NT2/D1 (cell line): ENCODE data around the gene ACP1.

Experiments used
- DNase-seq: peaks from one replicate; pipeline ENCODE4 v3.0.0-alpha.2; 2011; ENCODE audit warnings: low read depth, low spot score
- H3K27me3 ChIP-seq: 2 replicates; pipeline ENCODE4 v1.6.0; 2011; ENCODE audit warnings: mild to moderate bottlenecking; ENCODE audit not compliant: insufficient read length, insufficient read depth
- H3K36me3 ChIP-seq: 2 replicates; pipeline ENCODE4 v1.6.1; 2011; ENCODE audit warnings: mild to moderate bottlenecking, low read length, mixed read lengths; ENCODE audit not compliant: insufficient read depth, insufficient read length
- H3K4me1 ChIP-seq: 2 replicates; pipeline ENCODE4 v1.5.1; 2011; ENCODE audit not compliant: insufficient read depth, insufficient read length
- H3K4me3 ChIP-seq: 2 replicates; pipeline ENCODE4 v1.5.1; 2011; ENCODE audit warnings: low read depth; ENCODE audit not compliant: insufficient read length
- H3K9ac ChIP-seq: 2 replicates; pipeline ENCODE4 v1.6.0; 2011; ENCODE audit warnings: low read depth; ENCODE audit not compliant: insufficient read length
- H3K9me3 ChIP-seq: 2 replicates; pipeline ENCODE4 v1.5.1; 2011; ENCODE audit warnings: mild to moderate bottlenecking, low read length; ENCODE audit not compliant: insufficient read depth
- SUZ12 ChIP-seq: IDR thresholded peaks from 2 replicates; pipeline ENCODE4 v1.6.1; 2011; ENCODE audit not compliant: insufficient read length, insufficient read depth; ENCODE audit errors: extremely low read depth
- YY1 ChIP-seq: IDR thresholded peaks from 2 replicates; pipeline ENCODE4 v1.6.1; 2011; ENCODE audit not compliant: insufficient read length, insufficient read depth
- ZNF274 ChIP-seq: IDR thresholded peaks from 2 replicates; pipeline ENCODE4 v1.6.1; 2011; ENCODE audit warnings: mild to moderate bottlenecking, low read depth, low read length

Gene ACP1

DNA sequence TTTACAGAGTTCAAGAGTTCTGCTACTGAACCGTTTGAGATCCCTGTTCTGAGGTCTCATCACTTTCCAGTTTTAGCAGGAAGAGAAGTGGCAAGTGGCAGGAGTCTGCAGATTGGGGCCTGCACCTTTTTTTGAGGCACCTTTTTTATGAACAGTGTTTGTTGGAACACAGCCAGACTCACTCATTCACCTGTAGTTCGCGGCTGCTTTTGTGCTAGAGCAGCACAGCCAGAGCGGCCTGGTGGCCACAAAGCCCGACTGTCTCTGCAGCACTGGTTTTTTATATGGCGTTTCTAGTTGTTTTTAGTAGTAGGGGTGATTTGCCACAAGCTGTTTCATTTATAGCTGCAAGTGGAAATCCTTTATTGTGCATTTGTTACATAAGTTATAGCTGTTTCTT is 8.6 kb downstream of the ACP1 start:
- TF ChIP-seq YY1 (no peak), ZNF274 (no peak), SUZ12 (no peak)
- H3K27me3 ChIP-seq = no peaks in the 10 kb centered on the region
- peaks cover 75% of the 10 kb centered on the region for H3K36me3 ChIP-seq
- DNase-seq = no peak
- H3K9me3 ChIP-seq = no peaks in the 10 kb centered on the region
- H3K9ac ChIP-seq = no peak overlapping the region
- peaks cover 2% of the 10 kb centered on the region for H3K4me1 ChIP-seq
- H3K4me3 ChIP-seq = no peak overlapping the region

- H3K9ac ChIP-seq = no peak overlapping the region
- no peaks in the 10 kb centered on the region for H3K27me3 ChIP-seq
- no peaks in the 10 kb centered on the region for H3K9me3 ChIP-seq
- no peak for DNase-seq
- no peak for TF ChIP-seq YY1
- no peak for TF ChIP-seq SUZ12
- H3K4me3 ChIP-seq = no peak overlapping the region
- peaks cover 85% of the 10 kb centered on the region for H3K36me3 ChIP-seq
- H3K4me1 ChIP-seq = peaks cover 2% of the 10 kb centered on the region
These were observed 9.8 kb downstream of the ACP1 start for GRCh38 chr2:274503-274902.

GRCh38 chr2:275466-275865 is 10.7 kb downstream of the ACP1 start:
- H3K9ac ChIP-seq = no peak overlapping the region
- peaks cover 85% of the 10 kb centered on the region for H3K36me3 ChIP-seq
- no peaks in the 10 kb centered on the region for H3K27me3 ChIP-seq

DNA sequence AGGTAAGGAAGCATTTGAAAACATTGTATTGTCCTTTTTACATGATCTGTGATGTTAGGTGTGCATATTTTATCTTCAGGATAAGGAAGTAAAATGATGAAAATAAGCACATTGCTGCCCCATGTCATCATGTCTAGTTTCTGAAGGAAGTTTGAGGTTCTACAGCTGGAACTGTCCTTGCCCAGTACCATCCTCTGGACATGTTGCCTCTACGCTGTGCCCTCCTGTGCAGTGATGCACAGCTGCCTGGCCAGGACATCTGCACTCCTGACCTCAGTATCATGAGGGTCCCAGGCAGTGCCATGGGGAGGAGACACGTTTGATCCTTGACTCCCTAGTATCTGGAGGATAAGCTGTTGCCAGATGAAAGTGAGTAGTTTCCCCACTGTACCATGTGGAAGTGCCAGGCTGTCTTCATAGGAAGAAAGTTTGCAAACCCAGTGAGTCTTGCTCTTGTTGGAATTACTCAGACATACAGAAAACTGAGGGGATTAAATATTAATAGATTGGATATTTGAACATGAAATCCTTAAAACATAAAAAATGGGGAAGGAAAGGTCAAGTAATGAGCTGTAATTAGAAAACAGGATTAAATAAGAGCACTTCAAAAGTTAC is 13.7 kb downstream of the ACP1 start:
- Histone ChIP-seq H3K36me3 (peaks cover 87% of the 10 kb centered on the region), H3K4me1 (peaks cover 2% of the 10 kb centered on the region), H3K4me3 (no peak overlapping the region), H3K9ac (no peak overlapping the region), H3K27me3 (no peaks in the 10 kb centered on the region), H3K9me3 (no peaks in the 10 kb centered on the region)
- no peak for DNase-seq
- TF ChIP-seq ZNF274 (no peak), YY1 (no peak)

More at GRCh38 chr2:275466-275865, 10.7 kb downstream of the ACP1 start:
- no peak for TF ChIP-seq YY1
- no peaks in the 10 kb centered on the region for H3K9me3 ChIP-seq
- no peak overlapping the region for H3K4me3 ChIP-seq
- no peaks in the 10 kb centered on the region for H3K4me1 ChIP-seq
- DNase-seq = no peak

GRCh38 chr2:278927-279320 is 14.2 kb downstream of the ACP1 start:
- Histone ChIP-seq H3K4me3 (no peak overlapping the region), H3K36me3 (peaks cover 87% of the 10 kb centered on the region), H3K4me1 (peaks cover 2% of the 10 kb centered on the region), H3K27me3 (no peaks in the 10 kb centered on the region), H3K9ac (no peak overlapping the region), H3K9me3 (no peaks in the 10 kb centered on the region)
- TF ChIP-seq YY1 (no peak), SUZ12 (no peak)
- DNase-seq = no peak

DNA sequence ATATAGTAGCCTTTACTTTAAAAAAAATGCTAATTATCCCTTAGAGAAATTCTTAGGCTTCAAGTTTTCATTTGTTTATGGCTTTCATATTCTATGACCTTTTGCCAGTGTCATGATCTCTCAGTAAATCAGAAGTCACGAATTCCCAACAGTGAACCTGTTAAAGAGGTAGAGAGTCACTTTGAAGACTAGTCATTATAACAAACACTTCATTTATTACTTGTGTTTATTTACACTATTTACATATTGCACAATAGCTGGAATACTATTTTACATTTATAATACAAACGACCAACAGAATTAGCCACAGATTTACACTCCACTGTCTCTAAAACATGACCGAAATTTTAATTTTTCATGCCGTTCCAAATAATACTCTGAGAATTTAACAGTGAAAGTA is 14.6 kb downstream of the ACP1 start:
- peaks cover 82% of the 10 kb centered on the region for H3K36me3 ChIP-seq
- TF ChIP-seq SUZ12 (no peak), ZNF274 (no peak), YY1 (no peak)
- no peaks in the 10 kb centered on the region for H3K9me3 ChIP-seq
- DNase-seq = no peak
- no peaks in the 10 kb centered on the region for H3K27me3 ChIP-seq
- no peak overlapping the region for H3K4me3 ChIP-seq
- no peak overlapping the region for H3K9ac ChIP-seq
- H3K4me1 ChIP-seq = peaks cover 3% of the 10 kb centered on the region

DNA sequence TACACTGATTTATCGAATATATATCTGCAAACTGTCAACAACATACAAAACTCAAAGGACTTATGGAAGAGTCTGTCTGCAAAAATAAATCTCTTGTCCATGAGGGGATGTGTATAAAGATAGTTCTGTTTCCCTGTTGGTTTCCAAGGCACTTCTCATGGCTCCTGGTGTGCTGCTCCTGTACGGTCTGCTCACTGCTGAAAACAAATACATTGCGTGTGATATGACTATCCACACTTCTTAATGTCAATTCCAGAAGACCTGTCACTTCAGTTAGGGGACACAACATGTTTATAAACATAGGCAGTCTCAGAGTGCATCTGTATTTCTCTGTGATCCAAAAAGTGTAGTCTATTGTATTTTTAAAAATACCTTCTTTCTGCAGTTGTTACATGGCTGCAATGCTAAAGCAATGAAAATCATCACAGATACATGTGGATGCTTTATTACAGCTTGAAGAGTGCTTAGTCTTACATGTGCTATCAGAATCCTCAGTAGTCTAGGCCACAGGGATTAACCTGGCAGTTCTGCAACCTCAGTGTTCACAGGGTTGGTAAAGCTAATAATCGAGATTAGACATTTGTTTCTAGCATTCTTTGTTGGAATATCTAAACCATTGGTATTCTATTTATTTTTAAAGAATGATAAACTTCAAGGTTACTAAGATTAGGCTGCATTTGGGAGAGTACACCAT is 15.4 kb downstream of the ACP1 start:
- Histone ChIP-seq H3K9me3 (no peaks in the 10 kb centered on the region), H3K4me3 (no peak overlapping the region), H3K36me3 (peaks cover 75% of the 10 kb centered on the region), H3K4me1 (peaks cover 4% of the 10 kb centered on the region), H3K27me3 (no peaks in the 10 kb centered on the region), H3K9ac (no peak overlapping the region)
- TF ChIP-seq ZNF274 (no peak), SUZ12 (no peak), YY1 (no peak)
- no peak for DNase-seq

DNA sequence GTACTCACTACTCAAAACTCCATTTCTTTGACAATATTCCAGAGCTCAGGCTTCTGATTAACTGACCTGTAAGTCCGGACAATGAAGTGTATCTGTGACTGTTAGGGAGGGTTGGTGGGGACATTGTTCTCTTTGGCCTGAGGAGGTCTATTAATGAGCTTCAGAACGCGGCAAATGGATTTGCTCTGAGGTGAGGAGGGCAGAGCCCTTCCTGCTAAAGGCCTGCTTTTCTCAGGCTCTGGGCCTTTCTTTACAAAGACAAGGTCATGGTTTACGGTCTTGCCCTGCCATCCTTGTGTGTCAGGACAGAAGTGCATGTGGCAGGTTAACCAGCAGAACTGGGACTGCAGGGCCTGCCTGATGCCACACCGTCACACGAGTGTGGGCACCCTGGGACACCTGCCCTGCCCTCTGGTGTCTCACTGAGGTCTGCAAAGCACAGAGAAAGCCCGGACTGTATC is 15.9 kb downstream of the ACP1 start:
- peaks cover 69% of the 10 kb centered on the region for H3K36me3 ChIP-seq
- TF ChIP-seq YY1 (no peak), ZNF274 (no peak), SUZ12 (no peak)

More for the DNA sequence above, 15.9 kb downstream of the ACP1 start:
- Histone ChIP-seq H3K9me3 (no peaks in the 10 kb centered on the region), H3K27me3 (no peaks in the 10 kb centered on the region), H3K4me1 (peaks cover 4% of the 10 kb centered on the region), H3K4me3 (no peak overlapping the region), H3K9ac (no peak overlapping the region)
- no peak for DNase-seq
